ENCODE results near the gene APBA2.
A peak's percentile ranks its signal among the peaks of the same experiment; 100 is the strongest.

Gene APBA2

GRCh38 chr15:28895566-28895965 lies 9.8 kb downstream of the APBA2 start:
- H3K9me3 Mint-ChIP-seq: peaks cover 15% of the 10 kb centered on the region
- H3K27ac Mint-ChIP-seq: no peak overlapping the region
- no peak for DNase-seq
- H3K27me3 Mint-ChIP-seq (ENCODE audit: low read depth, poor library complexity): no peaks in the 10 kb centered on the region
- peaks cover 21% of the 10 kb centered on the region for H3K36me3 Mint-ChIP-seq (ENCODE audit: low read depth)
- H3K4me3 Mint-ChIP-seq: no peak overlapping the region
- H3K4me1 Mint-ChIP-seq: peaks cover 49% of the 10 kb centered on the region
- no peak for TF ChIP-seq CTCF (IDR thresholded peaks at IDR 0.05)

GRCh38 chr15:28896951-28897350 lies 11.2 kb downstream of the APBA2 start:
- TF ChIP-seq CTCF (IDR thresholded peaks at IDR 0.05): no peak
- DNase-seq: no peak
- Mint-ChIP-seq H3K4me1 (peaks cover 53% of the 10 kb centered on the region), H3K9me3 (peaks cover 15% of the 10 kb centered on the region), H3K36me3 (ENCODE audit: low read depth) (peaks cover 21% of the 10 kb centered on the region), H3K27ac (no peak overlapping the region), H3K27me3 (ENCODE audit: low read depth, poor library complexity) (peaks cover 2% of the 10 kb centered on the region), H3K4me3 (no peak overlapping the region)

- H3K27me3 Mint-ChIP-seq (ENCODE audit: low read depth, poor library complexity): peaks cover 2% of the 10 kb centered on the region
- no peak for DNase-seq
- H3K4me3 Mint-ChIP-seq: no peak overlapping the region
- H3K27ac Mint-ChIP-seq: no peak overlapping the region
- H3K36me3 Mint-ChIP-seq (ENCODE audit: low read depth): peaks cover 21% of the 10 kb centered on the region
- H3K4me1 Mint-ChIP-seq: peaks cover 59% of the 10 kb centered on the region
- no peak for TF ChIP-seq CTCF (IDR thresholded peaks at IDR 0.05)
- peaks cover 15% of the 10 kb centered on the region for H3K9me3 Mint-ChIP-seq
These were observed 12.2 kb downstream of the APBA2 start for GRCh38 chr15:28897861-28898585.

GRCh38 chr15:28899061-28899738 lies 13.4 kb downstream of the APBA2 start:
- Mint-ChIP-seq H3K4me3 (no peak overlapping the region), H3K27me3 (ENCODE audit: low read depth, poor library complexity) (peaks cover 2% of the 10 kb centered on the region), H3K9me3 (peaks cover 15% of the 10 kb centered on the region), H3K4me1 (peaks cover 59% of the 10 kb centered on the region), H3K36me3 (ENCODE audit: low read depth) (peaks cover 21% of the 10 kb centered on the region), H3K27ac (peak overlapping the region; percentile 90)
- no peak for DNase-seq
- TF ChIP-seq CTCF (IDR thresholded peaks at IDR 0.05): no peak

GRCh38 chr15:28900041-28900891 lies 14.5 kb downstream of the APBA2 start:
- Mint-ChIP-seq H3K36me3 (ENCODE audit: low read depth) (peaks cover 26% of the 10 kb centered on the region), H3K9me3 (peaks cover 15% of the 10 kb centered on the region), H3K27me3 (ENCODE audit: low read depth, poor library complexity) (peaks cover 7% of the 10 kb centered on the region), H3K4me1 (peaks cover 64% of the 10 kb centered on the region), H3K4me3 (no peak overlapping the region), H3K27ac (peak overlapping the region; percentile 78)
- no peak for DNase-seq
- TF ChIP-seq CTCF (IDR thresholded peaks at IDR 0.05): no peak
